NT2/D1 (cell line): Measurements from ENCODE around the gene C11orf54.

Experiments
- YY1 ChIP-seq: IDR thresholded peaks from 2 replicates; pipeline ENCODE4 v1.6.1; 2011; ENCODE audit not compliant: insufficient read length, insufficient read depth
- ZNF274 ChIP-seq: IDR thresholded peaks from 2 replicates; pipeline ENCODE4 v1.6.1; 2011; ENCODE audit warnings: mild to moderate bottlenecking, low read depth, low read length

DNA sequence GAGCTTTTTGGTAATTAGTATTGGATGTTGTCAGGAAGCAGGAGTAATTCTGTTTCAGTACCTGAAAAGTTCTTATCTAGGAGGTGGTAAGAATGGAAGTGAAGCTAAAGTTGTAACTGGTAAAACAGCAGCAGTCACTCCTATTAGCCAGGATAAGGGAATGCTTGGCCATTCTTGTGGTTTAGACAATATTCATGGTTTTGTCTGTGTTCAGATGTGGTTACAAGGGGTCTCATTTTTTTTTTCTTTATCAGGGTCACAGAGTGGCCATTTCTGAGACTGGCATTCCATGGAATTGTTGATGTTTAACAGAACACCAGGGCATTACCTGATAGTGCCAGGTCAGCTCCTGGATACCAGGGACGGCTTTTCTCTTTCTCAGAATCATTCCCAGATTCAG is 24.0 kb upstream of the C11orf54 start:
- TF ChIP-seq ZNF274 (no peak), YY1 (no peak)
